AG09319 (cell line): ENCODE data around the gene SETD2.
A peak's percentile ranks its signal among the peaks of the same experiment; 100 is the strongest.

Experiments used
- DNase-seq: peaks from one replicate; pipeline ENCODE4 v3.0.0-alpha.2; 2010; ENCODE audit warnings: low read depth; ENCODE audit errors: extremely low read depth
- CTCF ChIP-seq: IDR thresholded peaks from 2 replicates; pipeline ENCODE4 v1.5.1; 2011; ENCODE audit warnings: low read depth, mild to moderate bottlenecking, inconsistent platforms, low read length, moderate library complexity

Gene SETD2

DNA sequence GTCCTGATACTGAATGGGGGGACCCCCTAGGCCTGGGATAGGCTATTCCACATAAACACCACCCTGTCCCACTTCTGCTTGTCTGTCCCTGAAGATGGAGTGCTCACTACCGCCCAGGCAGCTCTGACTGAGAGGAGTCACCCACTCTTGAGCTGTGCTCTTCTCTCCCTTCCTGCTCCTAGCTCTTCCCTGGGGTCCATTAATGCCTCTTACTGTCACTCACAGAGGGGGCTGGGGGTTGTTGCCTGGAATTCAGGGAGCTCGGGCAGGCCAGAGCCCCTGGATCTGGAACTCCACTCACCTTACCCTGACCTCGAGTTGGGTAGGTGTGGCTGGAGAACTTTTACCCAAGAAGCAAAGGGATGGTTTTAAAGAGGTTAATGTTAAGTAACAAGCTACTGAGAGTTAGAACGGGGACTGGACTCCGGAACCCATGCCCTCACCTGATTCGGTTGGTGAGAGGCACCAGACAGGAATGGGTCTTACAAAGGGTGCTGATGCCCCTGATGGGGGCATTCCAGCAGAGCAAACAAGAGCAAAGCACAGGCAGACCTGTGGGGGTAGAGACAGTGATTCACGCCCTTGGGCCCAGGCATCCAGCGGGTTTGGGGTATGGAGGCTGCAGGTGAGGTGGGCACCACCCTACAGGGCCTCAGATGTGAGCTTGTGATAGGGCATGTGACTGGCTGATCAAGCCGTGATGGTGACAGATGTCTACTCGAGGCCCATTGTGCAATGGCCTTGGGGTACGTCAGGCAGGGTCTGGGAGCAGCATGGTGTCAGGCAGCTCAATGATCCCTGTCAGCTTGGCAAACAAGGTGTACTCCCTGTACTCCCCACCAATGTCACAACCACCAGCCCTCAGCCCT is 179.1 kb downstream of the SETD2 start:
- no peak for TF ChIP-seq CTCF
- no peak for DNase-seq

GRCh38 chr3:46982546-46982945 is 181.4 kb downstream of the SETD2 start:
- no peak for TF ChIP-seq CTCF

GRCh38 chr3:46981932-46982471 is 181.9 kb downstream of the SETD2 start:
- DNase-seq = no peak
- TF ChIP-seq CTCF = no peak

More at GRCh38 chr3:46982546-46982945, 181.4 kb downstream of the SETD2 start:
- DNase-seq = no peak

GRCh38 chr3:46979958-46980497 is 183.9 kb downstream of the SETD2 start:
- no peak for TF ChIP-seq CTCF
- no peak for DNase-seq

DNA sequence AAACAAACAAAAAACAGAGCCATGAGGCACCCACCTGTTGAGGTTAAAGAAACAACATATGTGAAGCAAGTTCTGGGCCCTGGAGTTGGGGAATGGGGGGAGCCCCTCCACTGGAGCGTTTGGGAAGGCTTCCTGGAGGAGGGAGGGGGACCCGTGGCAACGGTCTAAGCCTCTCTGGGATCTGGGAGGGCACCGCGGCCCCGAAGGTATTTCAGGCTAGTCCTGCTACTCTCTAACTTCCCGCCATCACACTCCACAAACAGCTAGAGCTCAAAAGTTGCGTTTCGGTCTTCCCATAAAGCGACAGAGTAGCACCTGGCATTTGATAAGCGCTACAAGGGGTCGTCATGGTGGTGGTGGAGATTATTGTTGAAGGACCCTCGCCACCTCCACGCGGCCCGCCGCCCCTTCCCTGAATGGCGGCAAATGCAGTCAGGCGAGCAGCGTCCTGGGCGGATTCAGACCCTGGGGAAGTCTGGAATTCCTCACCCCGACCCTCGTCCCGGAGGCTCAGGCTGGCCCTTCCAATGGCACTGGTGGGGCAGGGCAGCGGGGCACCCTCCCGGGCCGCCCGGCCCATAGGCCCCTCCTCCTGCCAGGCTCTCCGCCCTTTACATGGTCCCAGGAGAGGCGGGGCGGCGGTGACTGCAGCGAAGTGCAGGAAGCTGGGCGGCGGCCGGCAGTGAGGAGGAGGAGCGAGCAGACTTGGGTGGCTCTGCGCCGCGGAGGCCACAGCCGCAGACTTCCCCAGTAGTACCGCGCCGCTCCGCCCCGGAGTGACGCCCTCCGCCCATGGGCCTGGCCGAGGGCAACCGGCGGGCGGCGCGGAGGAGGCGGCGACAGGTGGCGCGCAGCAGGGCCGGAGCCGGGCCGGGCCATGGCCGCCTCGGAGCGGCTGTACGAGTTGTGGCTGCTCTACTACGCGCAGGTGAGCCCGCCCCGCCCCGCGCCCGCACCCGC is 184.6 kb downstream of the SETD2 start, which contains the start of gene NBEAL2:
TSS of gene NBEAL2 (plus strand) at position 682 of the 960 bp plus-strand sequence. CDS start at position 878, 196 bp downstream.
- no peak for TF ChIP-seq CTCF
- DNase-seq = peak; percentile 76

- TF ChIP-seq CTCF = no peak
- no peak for DNase-seq
Measured at GRCh38 chr3:46978381-46978780, 185.5 kb downstream of the SETD2 start.
